ENCODE results near the gene TMEM51. TPM values are rescaled to one million over a fixed set of nuclear protein-coding genes. Genes with fewer than 3 reads are reported as not detected.

The TMEM51 gene
- total and polyA plus RNA-seq, 9 of the 15 experiments (the other 6 are each of a cell fraction or from before 2014, with no cell fraction given), result 0.06 to 1.4 (median 0.58) TPM

DNA sequence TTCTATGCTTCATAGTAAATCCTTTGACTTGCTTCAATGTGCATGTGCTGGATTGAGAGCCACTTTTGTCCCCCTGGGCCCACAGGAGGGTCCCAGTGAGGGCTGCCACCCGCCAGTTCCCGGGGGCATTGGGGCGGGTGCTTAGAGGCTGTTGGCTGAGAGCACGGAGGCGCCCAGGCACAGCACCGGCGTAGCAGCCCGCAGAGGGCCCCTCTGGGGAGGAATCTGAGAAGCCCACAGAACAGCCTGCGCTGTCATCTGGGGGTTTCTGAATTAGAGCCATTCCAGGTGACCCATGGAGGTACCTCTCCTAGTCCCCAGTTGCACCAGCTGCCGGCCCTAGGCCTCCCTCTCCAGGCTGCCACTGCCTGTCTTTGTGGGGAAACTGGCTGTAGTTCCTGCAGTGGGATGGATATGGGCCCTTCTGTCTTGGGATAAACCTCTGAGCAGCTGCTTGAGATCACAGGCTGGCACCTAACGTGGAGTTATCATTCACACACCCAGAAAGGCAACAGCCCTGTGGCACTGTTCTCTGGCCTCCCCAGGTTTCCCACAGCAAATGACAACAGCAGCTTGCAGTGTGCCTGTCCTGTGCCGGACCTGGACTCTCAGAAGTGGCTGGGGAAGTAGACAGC lies 39.5 kb downstream of the TMEM51 start:
- Histone ChIP-seq H3K36me3 (ENCODE audit: control insufficient read depth, insufficient read depth, low read length) (no peaks in the 10 kb centered on the region), H4K20me1 (replicated peaks; ENCODE audit: control insufficient read depth, insufficient read depth, low read length) (no peaks in the 10 kb centered on the region), H3K9me3 (replicated peaks; ENCODE audit: control insufficient read depth, insufficient read depth, low read depth, low read length) (no peaks in the 10 kb centered on the region), H3K9me1 (ENCODE audit: control insufficient read depth, insufficient read depth, low read length) (no peaks in the 10 kb centered on the region), H3K27ac (ENCODE audit: extremely low read depth, low read depth, low read length) (no peak overlapping the region), H3K9ac (ENCODE audit: insufficient read depth in 1 of 2, low read depth in 2 of 2, low read length in 2 of 2) (no peak overlapping the region), H3K4me1 (replicated peaks in 1 of 2; ENCODE audit: control insufficient read depth in 2 of 2, insufficient read depth in 2 of 2, low read length in 2 of 2) (no peaks in the 10 kb centered on the region), H3K4me2 (ENCODE audit: insufficient read depth, low read length) (no peak overlapping the region), H3K79me2 (ENCODE audit: control insufficient read depth, insufficient read depth, low read length) (no peaks in the 10 kb centered on the region), H3K4me3 (no peak overlapping the region), H2AFZ (ENCODE audit: low read depth, low read length) (no peak overlapping the region), H3K27me3 (ENCODE audit: control insufficient read depth in 2 of 2, insufficient read depth in 2 of 2, low read length in 2 of 2) (peaks cover 37 to 69% of the 10 kb centered on the region in 2 experiments)
- DNase-seq (ENCODE audit: extremely low read depth in 1 of 4, low spot score in 3 of 4) (no peak), ATAC-seq (no peak), FAIRE-seq (no peak)
- intact Hi-C loops (cut with micrococcal nuclease) (no loop called here), in situ Hi-C loops (cut with MboI) (no loop called here)
- no peak for TF ChIP-seq ZNF41 (CRISPR knock-in tag; conservative IDR thresholded peaks at IDR 0.05)
- ChIA-PET CTCF (ENCODE audit: low intra/inter-chr PET ratio) (interaction anchor here (0.7 kb wide), 1 partner anchor 25 kb away, joined by 4 read pairs; no protein-coding TSS in a partner anchor), POLR2A (no interaction called here)
- BruUV-seq (replicated peaks), result no TSS peak
- WGBS (ENCODE audit: insufficient coverage, low coverage, missing lambda C conversion rate), result under 1% methylated on average over 12 of the region's 12 CpGs

DNA sequence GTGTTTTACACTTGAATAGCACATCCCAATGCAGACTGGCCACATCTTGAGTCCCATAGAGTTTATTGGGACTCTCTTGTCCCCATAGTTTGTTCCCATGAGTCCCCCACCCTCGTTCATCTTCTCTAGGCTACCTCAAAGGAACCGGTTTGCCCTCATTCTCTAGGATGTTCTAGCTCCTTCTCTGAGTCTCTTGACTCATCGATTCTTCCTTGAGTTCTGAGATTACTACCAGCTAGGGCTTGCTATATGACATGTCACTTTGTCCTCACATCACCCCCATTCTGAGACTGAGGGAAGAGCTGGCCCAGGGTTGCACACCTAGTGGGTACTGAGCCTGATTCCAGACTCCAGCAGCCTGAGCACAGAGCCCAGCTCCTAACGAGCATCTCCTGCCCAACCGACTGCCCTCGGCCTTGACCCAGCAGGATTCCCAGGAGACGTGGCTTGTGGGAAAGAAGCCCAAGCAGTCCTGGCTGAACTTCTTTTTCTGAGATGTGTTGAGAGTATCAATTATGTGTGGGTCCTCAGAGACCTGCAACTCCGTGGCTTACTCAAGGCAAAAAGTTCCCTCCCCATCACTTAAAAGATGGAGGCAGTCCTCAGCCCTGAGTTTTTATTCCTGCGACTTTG lies 42.0 kb downstream of the TMEM51 start:
- in situ Hi-C loops (cut with MboI), result no loop called here
- intact Hi-C loops (cut with micrococcal nuclease), result no loop called here
- Histone ChIP-seq H3K9me3 (replicated peaks; ENCODE audit: control insufficient read depth, insufficient read depth, low read depth, low read length) (no peaks in the 10 kb centered on the region), H3K79me2 (ENCODE audit: control insufficient read depth, insufficient read depth, low read length) (no peaks in the 10 kb centered on the region), H3K4me2 (ENCODE audit: insufficient read depth, low read length) (no peak overlapping the region), H3K27ac (ENCODE audit: extremely low read depth, low read depth, low read length) (no peak overlapping the region), H3K9ac (ENCODE audit: insufficient read depth in 1 of 2, low read depth in 2 of 2, low read length in 2 of 2) (no peak overlapping the region), H3K9me1 (ENCODE audit: control insufficient read depth, insufficient read depth, low read length) (no peaks in the 10 kb centered on the region), H3K27me3 (ENCODE audit: control insufficient read depth in 2 of 2, insufficient read depth in 2 of 2, low read length in 2 of 2) (peaks cover 28 to 68% of the 10 kb centered on the region in 2 experiments), H4K20me1 (replicated peaks; ENCODE audit: control insufficient read depth, insufficient read depth, low read length) (no peaks in the 10 kb centered on the region), H2AFZ (ENCODE audit: low read depth, low read length) (no peak overlapping the region), H3K4me3 (no peak overlapping the region), H3K36me3 (ENCODE audit: control insufficient read depth, insufficient read depth, low read length) (no peaks in the 10 kb centered on the region), H3K4me1 (replicated peaks in 1 of 2; ENCODE audit: control insufficient read depth in 2 of 2, insufficient read depth in 2 of 2, low read length in 2 of 2) (no peaks in the 10 kb centered on the region)
- DNase-seq (ENCODE audit: extremely low read depth in 1 of 4, low spot score in 3 of 4), result no peak
- POLR2A ChIA-PET, result interaction anchor here (0.7 to 1.9 kb wide), 4 partner anchors 8 to 183 kb away, joined by 3 to 4 read pairs (median 4); no protein-coding TSS in a partner anchor
- no TSS peak for BruUV-seq (replicated peaks)
- no peak for FAIRE-seq
- ATAC-seq, result no peak
- whole genome bisulfite sequencing (ENCODE audit: insufficient coverage, low coverage, missing lambda C conversion rate), result 2% methylated on average over 9 of the region's 9 CpGs
- CTCF ChIA-PET (ENCODE audit: low intra/inter-chr PET ratio), result no interaction called here
- no peak for TF ChIP-seq ZSCAN29 (IDR thresholded peaks at IDR 0.05)
- TF ChIP-seq, protein P1, sequence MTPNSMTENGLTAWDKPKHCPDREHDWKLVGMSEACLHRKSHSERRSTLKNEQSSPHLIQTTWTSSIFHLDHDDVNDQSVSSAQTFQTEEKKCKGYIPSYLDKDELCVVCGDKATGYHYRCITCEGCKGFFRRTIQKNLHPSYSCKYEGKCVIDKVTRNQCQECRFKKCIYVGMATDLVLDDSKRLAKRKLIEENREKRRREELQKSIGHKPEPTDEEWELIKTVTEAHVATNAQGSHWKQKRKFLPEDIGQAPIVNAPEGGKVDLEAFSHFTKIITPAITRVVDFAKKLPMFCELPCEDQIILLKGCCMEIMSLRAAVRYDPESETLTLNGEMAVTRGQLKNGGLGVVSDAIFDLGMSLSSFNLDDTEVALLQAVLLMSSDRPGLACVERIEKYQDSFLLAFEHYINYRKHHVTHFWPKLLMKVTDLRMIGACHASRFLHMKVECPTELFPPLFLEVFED (CRISPR knock-in tag; conservative IDR thresholded peaks at IDR 0.05), result no peak
- TF ChIP-seq, protein P2, sequence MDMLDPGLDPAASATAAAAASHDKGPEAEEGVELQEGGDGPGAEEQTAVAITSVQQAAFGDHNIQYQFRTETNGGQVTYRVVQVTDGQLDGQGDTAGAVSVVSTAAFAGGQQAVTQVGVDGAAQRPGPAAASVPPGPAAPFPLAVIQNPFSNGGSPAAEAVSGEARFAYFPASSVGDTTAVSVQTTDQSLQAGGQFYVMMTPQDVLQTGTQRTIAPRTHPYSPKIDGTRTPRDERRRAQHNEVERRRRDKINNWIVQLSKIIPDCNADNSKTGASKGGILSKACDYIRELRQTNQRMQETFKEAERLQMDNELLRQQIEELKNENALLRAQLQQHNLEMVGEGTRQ (CRISPR knock-in tag; IDR thresholded peaks at IDR 0.05), result no peak
- TF ChIP-seq PTRF (tag; IDR thresholded peaks at IDR 0.05), result no peak
- no peak for TF ChIP-seq NFXL1 (CRISPR knock-in tag; IDR thresholded peaks at IDR 0.05)
- no peak for TF ChIP-seq YY1 (IDR thresholded peaks at IDR 0.05; ENCODE audit: borderline replicate concordance in 1 of 3, control insufficient read depth in 1 of 3, extremely low read depth in 1 of 3, insufficient read depth in 3 of 3, insufficient read length in 1 of 3, insufficient replicate concordance in 2 of 3, low read depth in 1 of 3, low read length in 2 of 3)
- no peak for TF ChIP-seq MED1 (CRISPR knock-in tag; IDR thresholded peaks at IDR 0.05; ENCODE audit: borderline replicate concordance)
- TF ChIP-seq NFATC3 (IDR thresholded peaks at IDR 0.05), result no peak
- TF ChIP-seq MECOM (CRISPR knock-in tag; IDR thresholded peaks at IDR 0.05), result no peak
- TF ChIP-seq PHB (CRISPR knock-in tag; IDR thresholded peaks at IDR 0.05), result no peak
